ENCODE measurements around the gene MDM1.

DNA sequence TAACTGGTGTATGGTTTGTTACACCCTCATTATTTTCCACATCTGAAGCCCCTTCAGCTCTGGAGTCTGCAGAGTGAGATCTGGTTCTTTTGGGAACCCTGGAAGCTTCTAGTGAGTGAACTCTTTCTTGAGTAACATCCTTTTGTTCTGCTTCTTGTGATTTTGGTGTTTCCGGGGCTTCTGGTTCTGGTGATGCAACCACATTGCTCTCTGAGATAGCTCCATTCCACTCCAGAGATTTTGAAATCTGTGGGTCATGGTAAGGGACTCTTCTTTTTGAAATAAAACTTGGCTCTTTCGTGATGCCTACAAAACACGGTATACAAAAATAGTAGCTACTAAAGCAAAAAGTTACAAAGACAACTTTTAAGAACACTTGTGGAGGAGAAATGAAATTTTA lies 5.4 kb downstream of the MDM1 start:
- TF ChIP-seq POLR2A (IDR thresholded peaks at IDR 0.05) = no peak
- TF ChIP-seq, protein P1, sequence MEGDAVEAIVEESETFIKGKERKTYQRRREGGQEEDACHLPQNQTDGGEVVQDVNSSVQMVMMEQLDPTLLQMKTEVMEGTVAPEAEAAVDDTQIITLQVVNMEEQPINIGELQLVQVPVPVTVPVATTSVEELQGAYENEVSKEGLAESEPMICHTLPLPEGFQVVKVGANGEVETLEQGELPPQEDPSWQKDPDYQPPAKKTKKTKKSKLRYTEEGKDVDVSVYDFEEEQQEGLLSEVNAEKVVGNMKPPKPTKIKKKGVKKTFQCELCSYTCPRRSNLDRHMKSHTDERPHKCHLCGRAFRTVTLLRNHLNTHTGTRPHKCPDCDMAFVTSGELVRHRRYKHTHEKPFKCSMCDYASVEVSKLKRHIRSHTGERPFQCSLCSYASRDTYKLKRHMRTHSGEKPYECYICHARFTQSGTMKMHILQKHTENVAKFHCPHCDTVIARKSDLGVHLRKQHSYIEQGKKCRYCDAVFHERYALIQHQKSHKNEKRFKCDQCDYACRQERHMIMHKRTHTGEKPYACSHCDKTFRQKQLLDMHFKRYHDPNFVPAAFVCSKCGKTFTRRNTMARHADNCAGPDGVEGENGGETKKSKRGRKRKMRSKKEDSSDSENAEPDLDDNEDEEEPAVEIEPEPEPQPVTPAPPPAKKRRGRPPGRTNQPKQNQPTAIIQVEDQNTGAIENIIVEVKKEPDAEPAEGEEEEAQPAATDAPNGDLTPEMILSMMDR (IDR thresholded peaks at IDR 0.05 in 8 of 11, conservative IDR thresholded peaks at IDR 0.05 in 3 of 11) = no peak
